ENCODE results near the gene STX12. TPM values are rescaled to one million over a fixed set of nuclear protein-coding genes. Genes with fewer than 3 reads are reported as not detected.

STX12 gene
- 10 to 100 TPM; 44.0 to 64.3 (median 55.4) TPM for polyA plus RNA-seq (ENCODE audit: insufficient read depth in 1 of 5, insufficient read length in 5 of 5, low replicate concordance in 1 of 5)
- long read RNA-seq, donor 1, transcript STX12-201 (9 exons, 3,079 nt): major isoform, 14 of 24 reads
- long read RNA-seq, donor 1, partial matches to known transcripts: 6 of 24 reads
- long read RNA-seq, donor 1, other reads (novel, unspliced or antisense): 0 of 24 reads
- long read RNA-seq, donor 2, transcript STX12-201 (9 exons, 3,079 nt): major isoform, 14 of 14 reads
- long read RNA-seq, donor 2, partial matches to known transcripts: 0 of 14 reads
- long read RNA-seq, donor 2, other reads (novel, unspliced or antisense): 0 of 14 reads
- long read RNA-seq, donor 3, transcript STX12-201 (9 exons, 3,079 nt): major isoform, 17 of 19 reads
- long read RNA-seq, donor 3, partial matches to known transcripts: 0 of 19 reads
- long read RNA-seq, donor 3, other reads (novel, unspliced or antisense): 0 of 19 reads
- long read RNA-seq, donor 4, transcript STX12-201 (9 exons, 3,079 nt): major isoform, 10 of 13 reads
- long read RNA-seq, donor 4, partial matches to known transcripts: 0 of 13 reads
- long read RNA-seq, donor 4, other reads (novel, unspliced or antisense): 0 of 13 reads
- long read RNA-seq, donor 5, transcript STX12-201 (9 exons, 3,079 nt): major isoform, 7 of 19 reads
- long read RNA-seq, donor 5, partial matches to known transcripts: 8 of 19 reads
- long read RNA-seq, donor 5, other reads (novel, unspliced or antisense): 0 of 19 reads
- long read RNA-seq, donor 6, transcript STX12-201 (9 exons, 3,079 nt): major isoform, 23 of 26 reads
- long read RNA-seq, donor 6, partial matches to known transcripts: 0 of 26 reads
- long read RNA-seq, donor 6, other reads (novel, unspliced or antisense): 0 of 26 reads
- long read RNA-seq, donor 7, transcript STX12-201 (9 exons, 3,079 nt): major isoform, 11 of 12 reads
- long read RNA-seq, donor 7, partial matches to known transcripts: 0 of 12 reads
- long read RNA-seq, donor 7, other reads (novel, unspliced or antisense): 0 of 12 reads
- long read RNA-seq, donor 8, transcript STX12-201 (9 exons, 3,079 nt): major isoform, 5 of 6 reads
- long read RNA-seq, donor 8, partial matches to known transcripts: 0 of 6 reads
- long read RNA-seq, donor 8, other reads (novel, unspliced or antisense): 0 of 6 reads

GRCh38 chr1:27772932-27773825 is at the start of gene STX12:
TSS of gene STX12 (plus strand) at chr1:27773219. CDS start at chr1:27773308, 89 bp downstream.
- DNase-seq: peak; percentile 99

- DNase-seq: peak in 1 of 2 donors; percentile 26
Measured at GRCh38 chr1:27724961-27725373, 48.1 kb upstream of the STX12 start.

- DNase-seq: peak; percentile 100
Measured at GRCh38 chr1:27725374-27726172, 47.4 kb upstream of the STX12 start, which contains the start of gene FAM76A. TSS of gene FAM76A (plus strand) at chr1:27725961. CDS start at chr1:27726081, 120 bp downstream.

GRCh38 chr1:27726173-27727044 is 46.6 kb upstream of the STX12 start:
- peak in 1 of 2 donors; percentile 58 for DNase-seq

- DNase-seq: no peak
Measured at GRCh38 chr1:27727126-27727525, 45.9 kb upstream of the STX12 start.

- no peak for DNase-seq
Measured at GRCh38 chr1:27736252-27736651, 36.8 kb upstream of the STX12 start.

- no peak for DNase-seq
Measured at GRCh38 chr1:27741121-27741520, 31.9 kb upstream of the STX12 start.

- DNase-seq: no peak
Measured at GRCh38 chr1:27744556-27744955, 28.5 kb upstream of the STX12 start.

- no peak for DNase-seq
Measured at GRCh38 chr1:27745466-27745865, 27.6 kb upstream of the STX12 start.

GRCh38 chr1:27752360-27752759 is 20.7 kb upstream of the STX12 start:
- DNase-seq: peak; percentile 85 to 90

GRCh38 chr1:27755286-27755685 is 17.7 kb upstream of the STX12 start:
- no peak for DNase-seq

- DNase-seq: no peak
Measured at GRCh38 chr1:27755865-27756264, 17.2 kb upstream of the STX12 start.

GRCh38 chr1:27759236-27759635 is 13.8 kb upstream of the STX12 start:
- no peak for DNase-seq

- DNase-seq: no peak
Measured at GRCh38 chr1:27760426-27760825, 12.6 kb upstream of the STX12 start.

GRCh38 chr1:27762033-27762432 is 11.0 kb upstream of the STX12 start:
- DNase-seq: no peak

- no peak for DNase-seq
Measured at GRCh38 chr1:27763358-27763757, 9.7 kb upstream of the STX12 start.

GRCh38 chr1:27770293-27770830 is 2.7 kb upstream of the STX12 start:
- no peak for DNase-seq

Data from right lung (tissue), 10 donors.